HepG2 (cell line): Measurements from ENCODE around the gene PGAP3. TPM values are rescaled to one million over a fixed set of nuclear protein-coding genes. Genes with fewer than 3 reads are reported as not detected.

ENCODE experiments used
- AKAP8 ChIP-seq: sonication (generic); formaldehyde crosslinking; IDR thresholded peaks from 2 replicates; pipeline ENCODE4 v1.5.1; 2020; ENCODE audit warnings: mild to moderate bottlenecking, missing genetic modification reagents
- ARNT ChIP-seq: fragments of 450-650 bp; IDR thresholded peaks from 2 replicates; pipeline ENCODE4 v1.6.1; 2017
- GZF1 ChIP-seq: sonication (generic); formaldehyde crosslinking; IDR thresholded peaks from 2 replicates; pipeline ENCODE4 v1.5.1; 2020; ENCODE audit warnings: mild to moderate bottlenecking, missing genetic modification reagents
- HCFC1 ChIP-seq: fragments of 150-350 bp; IDR thresholded peaks from 2 replicates; pipeline ENCODE4 v1.6.1; 2014; ENCODE audit warnings: low read depth, low read length
- KDM6A ChIP-seq: IDR thresholded peaks from 2 replicates; pipeline ENCODE4 v1.6.1; 2016; ENCODE audit warnings: low read depth
- KLF11 ChIP-seq: IDR thresholded peaks from 2 replicates; pipeline ENCODE4 v1.6.1; 2016; ENCODE audit warnings: missing compliant biosample characterization
- RAD21 ChIP-seq: fragments of 450-650 bp; formaldehyde crosslinking; IDR thresholded peaks from 2 replicates; pipeline ENCODE4 v1.5.0; 2020; ENCODE audit warnings: mild to moderate bottlenecking
- SKI ChIP-seq: fragments of 450-650 bp; IDR thresholded peaks from one replicate; pipeline ENCODE4 v1.6.1; 2018; ENCODE audit warnings: mild to moderate bottlenecking; ENCODE audit not compliant: partially characterized antibody
- SPEN ChIP-seq: sonication (generic); formaldehyde crosslinking; IDR thresholded peaks from 2 replicates; pipeline ENCODE4 v1.5.1; 2020; ENCODE audit warnings: low read depth, mild to moderate bottlenecking, missing genetic modification reagents
- ZMAT5 ChIP-seq: sonication (generic); formaldehyde crosslinking; IDR thresholded peaks from 2 replicates; pipeline ENCODE4 v1.5.0; 2020; ENCODE audit warnings: mild to moderate bottlenecking, low read depth, missing genetic modification reagents, borderline replicate concordance
- ZNF160 ChIP-seq: sonication (generic); formaldehyde crosslinking; IDR thresholded peaks from 2 replicates; pipeline ENCODE4 v1.8.0; 2022; ENCODE audit warnings: mild to moderate bottlenecking, inconsistent platforms, missing genetic modification reagents
- ZNF552 ChIP-seq: sonication (generic); formaldehyde crosslinking; IDR thresholded peaks from 2 replicates; pipeline ENCODE4 v1.9.0; 2022; ENCODE audit warnings: missing genetic modification reagents, mild to moderate bottlenecking, borderline replicate concordance
- ZNF577 ChIP-seq: sonication (generic); formaldehyde crosslinking; IDR thresholded peaks from 2 replicates; pipeline ENCODE4 v1.4.0; 2020; ENCODE audit warnings: mild to moderate bottlenecking, low read depth, missing genetic modification reagents, borderline replicate concordance
- polyA plus RNA-seq, 8 experiments: library from polyadenylated mRNA; depleted of rRNA in 3 of 8; stranded (reverse) in 7 of 8; unstranded in 1 of 8; fragments of >200 nt; fragmentation: Illumina TruSeq in 4 of 8; extraction: Trizol in 4 of 8; gene quantifications; 2 replicates each; pipeline versions ENCODE4 v1.2.1 to v1.2.3, GENCODE V29; 2011 to 2016; ENCODE audit warnings: low read depth in 4 of 8, missing spikeins in 1 of 8, mixed read lengths in 1 of 8; ENCODE audit not compliant: insufficient read depth in 1 of 8
- total RNA-seq, 5 experiments: library from RNA; depleted of rRNA; stranded (reverse); fragments of >200 nt; fragmentation: Illumina TruSeq; extraction: Trizol; gene quantifications; 2 replicates each; pipeline ENCODE4 v1.2.3, GENCODE V29; 2016; ENCODE audit warnings: low read depth in 1 of 5
- TF ChIP-seq, protein P1 (sequence below): sonication (generic); formaldehyde crosslinking; IDR thresholded peaks from 2 replicates; pipeline ENCODE4 v1.9.0; 2022; ENCODE audit warnings: missing genetic modification reagents, mild to moderate bottlenecking, borderline replicate concordance
- TF ChIP-seq, protein P2 (sequence below): sonication (generic); formaldehyde crosslinking; conservative IDR thresholded peaks from 2 replicates; pipeline ENCODE4 v1.8.0; 2022; ENCODE audit warnings: missing genetic modification reagents
- TF ChIP-seq, protein P3 (sequence below): IDR thresholded peaks from 2 replicates; pipeline ENCODE4 v1.6.1; 2016; ENCODE audit warnings: low read depth, control low read depth
- TF ChIP-seq, protein P4 (sequence below): sonication (generic); formaldehyde crosslinking; IDR thresholded peaks from 2 replicates; pipeline ENCODE4 v1.5.0; 2020; ENCODE audit warnings: missing genetic modification reagents
- TF ChIP-seq, protein P5 (sequence below): sonication (generic); formaldehyde crosslinking; IDR thresholded peaks from 2 replicates; pipeline ENCODE4 v1.8.1; 2023; ENCODE audit warnings: missing genetic modification reagents, inconsistent platforms, borderline replicate concordance

The PGAP3 gene
- total and polyA plus RNA-seq, 2 of the 13 experiments (the other 11 are each of a cell fraction or from before 2014, with no cell fraction given): 11.9 to 14.6 TPM

DNA sequence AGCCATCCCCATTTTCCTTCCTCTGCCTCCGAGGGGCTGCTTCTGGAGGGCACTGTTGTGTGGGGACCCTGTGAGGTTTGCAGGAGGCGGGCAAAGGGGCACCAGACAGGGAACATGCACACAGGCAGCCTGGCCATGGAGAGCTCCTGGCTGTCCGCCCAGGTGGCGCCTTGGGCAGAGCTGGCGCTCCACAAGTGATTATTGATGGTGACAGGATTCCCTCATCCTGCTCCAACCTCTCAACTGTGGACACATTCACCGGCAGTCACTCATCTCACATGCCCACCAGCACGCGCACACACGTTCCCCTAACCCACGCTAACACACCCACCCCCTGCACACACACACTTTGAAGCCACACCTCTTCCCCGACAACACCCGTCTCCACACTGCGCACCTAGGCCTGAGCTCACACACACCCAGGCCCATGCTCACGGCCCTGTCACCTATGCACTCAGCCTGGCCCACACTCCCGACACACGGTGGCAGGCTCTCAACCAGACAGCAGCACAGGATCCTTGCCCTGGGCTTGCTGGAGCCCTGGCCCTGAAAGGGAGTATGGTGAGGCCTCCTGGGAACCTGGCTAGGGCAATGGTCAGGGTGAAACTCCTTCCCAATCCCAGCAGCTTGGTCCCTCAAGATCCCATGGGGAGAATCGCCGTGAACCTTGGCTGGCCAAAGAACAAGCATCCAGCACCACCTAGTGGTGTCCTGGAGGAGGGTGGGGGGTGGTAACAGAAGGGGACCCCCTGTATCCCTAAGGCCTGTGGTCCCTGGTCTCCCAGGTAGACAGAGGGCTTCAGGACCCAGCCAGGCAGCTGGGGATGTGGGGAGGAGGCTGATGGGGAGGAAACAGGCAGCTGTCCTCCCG, 16.0 kb downstream of the PGAP3 start (continued):
- TF ChIP-seq, protein P1, sequence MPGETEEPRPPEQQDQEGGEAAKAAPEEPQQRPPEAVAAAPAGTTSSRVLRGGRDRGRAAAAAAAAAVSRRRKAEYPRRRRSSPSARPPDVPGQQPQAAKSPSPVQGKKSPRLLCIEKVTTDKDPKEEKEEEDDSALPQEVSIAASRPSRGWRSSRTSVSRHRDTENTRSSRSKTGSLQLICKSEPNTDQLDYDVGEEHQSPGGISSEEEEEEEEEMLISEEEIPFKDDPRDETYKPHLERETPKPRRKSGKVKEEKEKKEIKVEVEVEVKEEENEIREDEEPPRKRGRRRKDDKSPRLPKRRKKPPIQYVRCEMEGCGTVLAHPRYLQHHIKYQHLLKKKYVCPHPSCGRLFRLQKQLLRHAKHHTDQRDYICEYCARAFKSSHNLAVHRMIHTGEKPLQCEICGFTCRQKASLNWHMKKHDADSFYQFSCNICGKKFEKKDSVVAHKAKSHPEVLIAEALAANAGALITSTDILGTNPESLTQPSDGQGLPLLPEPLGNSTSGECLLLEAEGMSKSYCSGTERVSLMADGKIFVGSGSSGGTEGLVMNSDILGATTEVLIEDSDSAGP (CRISPR knock-in tag): peak; percentile 87
- TF ChIP-seq SKI: peak; percentile 35
- TF ChIP-seq, protein P2, sequence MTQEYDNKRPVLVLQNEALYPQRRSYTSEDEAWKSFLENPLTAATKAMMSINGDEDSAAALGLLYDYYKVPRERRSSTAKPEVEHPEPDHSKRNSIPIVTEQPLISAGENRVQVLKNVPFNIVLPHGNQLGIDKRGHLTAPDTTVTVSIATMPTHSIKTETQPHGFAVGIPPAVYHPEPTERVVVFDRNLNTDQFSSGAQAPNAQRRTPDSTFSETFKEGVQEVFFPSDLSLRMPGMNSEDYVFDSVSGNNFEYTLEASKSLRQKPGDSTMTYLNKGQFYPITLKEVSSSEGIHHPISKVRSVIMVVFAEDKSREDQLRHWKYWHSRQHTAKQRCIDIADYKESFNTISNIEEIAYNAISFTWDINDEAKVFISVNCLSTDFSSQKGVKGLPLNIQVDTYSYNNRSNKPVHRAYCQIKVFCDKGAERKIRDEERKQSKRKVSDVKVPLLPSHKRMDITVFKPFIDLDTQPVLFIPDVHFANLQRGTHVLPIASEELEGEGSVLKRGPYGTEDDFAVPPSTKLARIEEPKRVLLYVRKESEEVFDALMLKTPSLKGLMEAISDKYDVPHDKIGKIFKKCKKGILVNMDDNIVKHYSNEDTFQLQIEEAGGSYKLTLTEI (CRISPR knock-in tag): no peak
- TF ChIP-seq KLF11 (CRISPR knock-in tag): no peak; the same call in 1 of the 2 replicates
- TF ChIP-seq AKAP8 (CRISPR knock-in tag): no peak; the same call in 1 of the 2 replicates
- TF ChIP-seq, protein P3, sequence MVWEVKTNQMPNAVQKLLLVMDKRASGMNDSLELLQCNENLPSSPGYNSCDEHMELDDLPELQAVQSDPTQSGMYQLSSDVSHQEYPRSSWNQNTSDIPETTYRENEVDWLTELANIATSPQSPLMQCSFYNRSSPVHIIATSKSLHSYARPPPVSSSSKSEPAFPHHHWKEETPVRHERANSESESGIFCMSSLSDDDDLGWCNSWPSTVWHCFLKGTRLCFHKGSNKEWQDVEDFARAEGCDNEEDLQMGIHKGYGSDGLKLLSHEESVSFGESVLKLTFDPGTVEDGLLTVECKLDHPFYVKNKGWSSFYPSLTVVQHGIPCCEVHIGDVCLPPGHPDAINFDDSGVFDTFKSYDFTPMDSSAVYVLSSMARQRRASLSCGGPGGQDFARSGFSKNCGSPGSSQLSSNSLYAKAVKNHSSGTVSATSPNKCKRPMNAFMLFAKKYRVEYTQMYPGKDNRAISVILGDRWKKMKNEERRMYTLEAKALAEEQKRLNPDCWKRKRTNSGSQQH (CRISPR knock-in tag): peak; percentile 95
- TF ChIP-seq ZNF160: 0 out of 2 replicates have a peak, but pooled peaks have one; percentile 69
- TF ChIP-seq, protein P4, sequence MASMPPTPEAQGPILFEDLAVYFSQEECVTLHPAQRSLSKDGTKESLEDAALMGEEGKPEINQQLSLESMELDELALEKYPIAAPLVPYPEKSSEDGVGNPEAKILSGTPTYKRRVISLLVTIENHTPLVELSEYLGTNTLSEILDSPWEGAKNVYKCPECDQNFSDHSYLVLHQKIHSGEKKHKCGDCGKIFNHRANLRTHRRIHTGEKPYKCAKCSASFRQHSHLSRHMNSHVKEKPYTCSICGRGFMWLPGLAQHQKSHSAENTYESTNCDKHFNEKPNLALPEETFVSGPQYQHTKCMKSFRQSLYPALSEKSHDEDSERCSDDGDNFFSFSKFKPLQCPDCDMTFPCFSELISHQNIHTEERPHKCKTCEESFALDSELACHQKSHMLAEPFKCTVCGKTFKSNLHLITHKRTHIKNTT (CRISPR knock-in tag): no peak
- TF ChIP-seq ZNF552 (CRISPR knock-in tag): no peak
- no peak for TF ChIP-seq ZNF577 (CRISPR knock-in tag)
- TF ChIP-seq GZF1 (CRISPR knock-in tag): no peak
- peak; percentile 64; the same call in 1 of the 2 replicates for TF ChIP-seq SPEN
- no peak for TF ChIP-seq KDM6A (CRISPR knock-in tag)
- TF ChIP-seq HCFC1: no peak
- TF ChIP-seq RAD21 (CRISPR knock-in tag): peak; percentile 86
- TF ChIP-seq ZMAT5 (CRISPR knock-in tag): no peak
- TF ChIP-seq ARNT: no peak
- TF ChIP-seq, protein P5, sequence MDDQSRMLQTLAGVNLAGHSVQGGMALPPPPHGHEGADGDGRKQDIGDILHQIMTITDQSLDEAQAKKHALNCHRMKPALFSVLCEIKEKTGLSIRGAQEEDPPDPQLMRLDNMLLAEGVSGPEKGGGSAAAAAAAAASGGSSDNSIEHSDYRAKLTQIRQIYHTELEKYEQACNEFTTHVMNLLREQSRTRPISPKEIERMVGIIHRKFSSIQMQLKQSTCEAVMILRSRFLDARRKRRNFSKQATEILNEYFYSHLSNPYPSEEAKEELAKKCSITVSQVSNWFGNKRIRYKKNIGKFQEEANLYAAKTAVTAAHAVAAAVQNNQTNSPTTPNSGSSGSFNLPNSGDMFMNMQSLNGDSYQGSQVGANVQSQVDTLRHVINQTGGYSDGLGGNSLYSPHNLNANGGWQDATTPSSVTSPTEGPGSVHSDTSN (CRISPR knock-in tag): no peak
